ENCODE results near the gene MAN2A1.

MAN2A1 gene

DNA sequence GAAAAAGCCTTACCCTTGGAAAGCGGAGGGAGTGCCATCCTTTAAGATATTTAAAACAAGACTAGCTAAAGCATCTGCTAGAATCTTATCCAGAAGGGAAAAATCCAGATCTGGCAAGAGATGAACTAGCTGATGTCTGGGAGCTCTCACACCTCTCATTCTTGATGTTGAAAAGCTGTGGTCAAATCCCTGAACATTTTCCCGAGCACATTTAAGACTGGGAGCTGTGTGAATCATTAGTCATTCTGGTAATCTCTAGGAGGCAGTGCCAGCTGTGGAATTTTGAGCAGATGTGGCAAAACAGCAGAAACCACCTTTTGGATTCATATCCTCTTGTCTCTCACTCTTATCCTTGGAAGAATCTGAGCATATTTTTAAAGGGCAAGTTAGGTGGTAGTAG, 218.0 kb downstream of the MAN2A1 start:
- DNase-seq (ENCODE audit: low read depth, low spot score), result no peak

DNA sequence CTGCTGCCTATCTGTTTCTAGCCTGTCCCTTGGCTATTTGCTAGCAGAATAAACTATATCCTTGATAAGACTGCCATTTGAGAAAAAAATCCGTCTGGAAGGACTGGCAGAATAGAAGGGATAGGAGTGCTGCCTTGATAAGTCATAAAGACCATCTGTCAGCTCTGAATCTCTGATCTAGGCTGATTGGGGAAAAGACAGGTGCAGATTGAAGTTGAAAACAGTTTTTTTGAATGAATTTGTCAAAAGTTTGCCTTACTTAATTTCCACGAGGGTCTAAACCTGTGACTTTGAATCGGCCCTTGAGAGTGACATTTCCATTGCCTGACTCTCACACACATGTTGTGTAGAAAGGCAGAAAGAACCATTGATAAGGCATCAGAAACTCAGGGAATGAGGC, 218.6 kb downstream of the MAN2A1 start:
- DNase-seq (ENCODE audit: low read depth, low spot score), result no peak

DNA sequence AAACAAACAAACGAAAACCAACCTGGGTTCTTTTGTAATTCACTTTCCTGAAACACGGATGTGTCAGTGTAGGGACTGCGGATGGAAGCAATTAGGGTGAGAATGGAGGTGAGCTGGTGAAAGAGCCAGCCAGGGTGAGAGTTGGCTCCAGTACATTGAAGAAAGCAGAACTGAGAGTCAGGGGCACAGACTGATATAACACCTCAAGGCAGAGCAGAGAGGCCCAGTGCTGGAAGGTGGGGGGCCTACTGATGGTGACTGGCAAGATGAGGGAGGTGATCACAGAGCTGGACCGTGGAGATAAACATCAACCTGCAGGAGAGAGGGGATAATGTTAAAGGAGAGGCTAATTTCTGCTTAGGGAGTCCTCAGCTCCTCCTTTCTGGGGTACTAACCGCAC, 221.1 kb downstream of the MAN2A1 start:
- DNase-seq (ENCODE audit: low read depth, low spot score), result no peak

DNA sequence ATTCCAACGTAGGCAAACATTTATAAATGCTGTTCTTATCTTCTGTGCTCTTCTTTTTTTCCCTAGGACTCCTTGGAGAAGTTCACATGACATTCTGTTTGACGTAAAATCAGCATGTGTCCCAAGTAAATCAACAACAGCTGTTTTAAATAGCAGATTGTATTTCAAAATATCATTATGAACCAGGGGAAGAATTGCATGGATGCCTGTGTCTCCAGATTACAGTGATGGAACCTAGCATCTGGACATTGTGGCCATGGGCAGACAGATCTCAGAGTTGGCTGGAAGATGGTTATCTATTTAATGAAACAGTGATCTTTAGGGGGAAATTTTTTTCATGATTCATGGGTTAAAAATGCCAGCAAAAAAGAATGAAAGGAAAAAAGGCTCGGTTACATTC, 222.0 kb downstream of the MAN2A1 start:
- DNase-seq (ENCODE audit: low read depth, low spot score), result no peak

DNA sequence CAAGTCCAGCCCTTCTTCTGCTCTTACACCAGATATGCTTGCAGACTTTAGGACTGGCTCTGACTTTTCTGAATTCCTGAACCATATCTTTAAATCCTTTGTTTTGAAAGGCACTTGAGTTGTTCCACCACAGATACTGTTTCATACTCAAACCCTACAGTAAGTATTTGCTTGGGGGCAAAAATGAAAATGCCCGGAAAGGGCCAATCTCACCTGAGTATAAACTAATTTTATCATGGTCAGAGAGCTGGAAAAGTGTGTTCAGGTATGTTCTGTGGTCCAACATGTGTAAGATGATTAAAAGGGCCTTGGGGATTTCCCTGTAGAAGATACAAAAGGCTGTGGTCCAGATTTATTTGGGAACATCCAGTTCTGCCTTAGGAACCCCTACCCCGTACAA, 225.2 kb downstream of the MAN2A1 start:
- no peak for DNase-seq (ENCODE audit: low read depth, low spot score)

DNA sequence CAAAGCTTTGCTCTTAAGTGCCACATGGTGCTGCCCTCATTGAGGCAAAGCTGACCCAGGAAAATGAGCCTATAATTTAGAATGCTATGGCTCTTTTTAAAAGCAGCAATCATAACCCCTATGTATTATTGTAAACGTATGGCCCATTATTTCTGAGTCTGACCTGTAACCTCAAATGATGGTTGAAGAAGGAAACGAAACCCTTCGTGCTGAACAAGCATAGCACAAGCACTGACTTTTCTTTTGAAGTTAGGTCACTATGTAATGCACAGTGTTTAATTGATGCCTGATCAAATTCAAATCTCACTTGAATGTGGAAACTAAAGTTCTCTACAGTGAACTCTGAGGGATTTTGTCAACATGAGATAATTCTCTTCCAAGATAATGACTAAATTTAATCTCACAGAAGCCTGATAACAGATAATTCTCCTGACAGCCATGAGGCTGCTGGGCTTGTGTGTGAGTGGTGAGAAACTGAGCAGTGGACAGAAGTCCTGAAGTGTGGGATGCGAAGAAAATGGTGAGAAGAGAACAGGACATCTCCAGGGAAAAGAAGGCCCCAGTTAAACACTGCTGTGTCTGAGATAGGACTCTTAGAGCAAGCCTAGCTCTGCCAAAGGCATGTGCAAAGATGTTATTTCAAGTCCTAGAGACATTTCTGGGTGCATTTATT, 226.9 kb downstream of the MAN2A1 start:
- no peak for DNase-seq (ENCODE audit: low read depth, low spot score)

Data from activated naive CD8-positive, alpha-beta T cell treated with anti-CD3 and anti-CD28 coated beads, Interleukin-2, amount 50 U/mL, for 16 hours (primary cell).